ENCODE measurements around the gene EPS15. TPM values are rescaled to one million over a fixed set of nuclear protein-coding genes. Genes with fewer than 3 reads are reported as not detected.

EPS15 gene
- total RNA-seq (ENCODE audit: unreplicated experiment), result 120 TPM
- long read RNA-seq, partial matches to known transcripts, result 2 of 8 reads
- long read RNA-seq, other reads (novel, unspliced or antisense), result 6 of 8 reads

GRCh38 chr1:51519048-51519864, at the start of gene EPS15:
EPS15 (minus strand) TSS chr1:51519266; CDS start chr1:51519231, 35 bp downstream.
- Mint-ChIP-seq H3K36me3 (ENCODE audit: low read depth, unreplicated experiment) (peaks cover 17% of the 10 kb centered on the region), H3K9me3 (ENCODE audit: unreplicated experiment) (no peaks in the 10 kb centered on the region), H3K4me1 (ENCODE audit: unreplicated experiment) (peaks cover 42% of the 10 kb centered on the region), H3K4me3 (ENCODE audit: unreplicated experiment) (peak within 1 kb of the TSS; percentile 96), H3K27ac (ENCODE audit: unreplicated experiment) (peak within 1 kb of the TSS; percentile 97), H3K27me3 (ENCODE audit: unreplicated experiment) (peaks cover 6% of the 10 kb centered on the region)
- peak; percentile 93 for DNase-seq (ENCODE audit: low spot score)
- no peak for TF ChIP-seq CTCF (IDR thresholded peaks at IDR 0.05; ENCODE audit: unreplicated experiment)

- peaks cover 36% of the 10 kb centered on the region for H3K4me1 Mint-ChIP-seq (ENCODE audit: unreplicated experiment)
- no peak for DNase-seq (ENCODE audit: low spot score)
- peaks cover 9% of the 10 kb centered on the region for H3K27me3 Mint-ChIP-seq (ENCODE audit: unreplicated experiment)
- H3K4me3 Mint-ChIP-seq (ENCODE audit: unreplicated experiment), result no peak overlapping the region
- no peak for TF ChIP-seq CTCF (IDR thresholded peaks at IDR 0.05; ENCODE audit: unreplicated experiment)
- no peaks in the 10 kb centered on the region for H3K9me3 Mint-ChIP-seq (ENCODE audit: unreplicated experiment)
- no peaks in the 10 kb centered on the region for H3K36me3 Mint-ChIP-seq (ENCODE audit: low read depth, unreplicated experiment)
- no peak overlapping the region for H3K27ac Mint-ChIP-seq (ENCODE audit: unreplicated experiment)
Measured at GRCh38 chr1:51568231-51568935, 49.3 kb upstream of the EPS15 start.

DNA sequence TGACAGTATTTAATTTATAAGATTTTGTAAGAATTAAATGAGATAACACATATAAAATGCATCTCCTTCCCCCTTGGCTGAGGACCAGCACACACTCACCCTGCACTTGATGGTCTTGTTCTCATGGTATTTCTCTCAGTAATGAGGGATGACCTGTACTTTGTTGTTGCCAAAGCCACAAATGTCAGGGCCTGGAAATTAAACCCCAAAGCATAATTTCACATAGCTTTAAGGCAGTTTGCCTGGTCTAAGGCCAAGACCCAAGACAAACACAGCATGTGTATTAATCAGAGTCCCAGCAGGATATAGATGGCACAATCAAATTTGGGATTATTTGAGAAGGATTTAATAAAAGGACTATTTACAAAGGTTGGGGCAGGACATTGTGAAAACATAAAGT, 48.6 kb upstream of the EPS15 start:
- Mint-ChIP-seq H3K9me3 (ENCODE audit: unreplicated experiment) (no peaks in the 10 kb centered on the region), H3K4me3 (ENCODE audit: unreplicated experiment) (no peak overlapping the region), H3K36me3 (ENCODE audit: low read depth, unreplicated experiment) (no peaks in the 10 kb centered on the region), H3K27me3 (ENCODE audit: unreplicated experiment) (peaks cover 9% of the 10 kb centered on the region), H3K27ac (ENCODE audit: unreplicated experiment) (no peak overlapping the region), H3K4me1 (ENCODE audit: unreplicated experiment) (peaks cover 36% of the 10 kb centered on the region)
- DNase-seq (ENCODE audit: low spot score), result no peak
- TF ChIP-seq CTCF (IDR thresholded peaks at IDR 0.05; ENCODE audit: unreplicated experiment), result no peak

DNA sequence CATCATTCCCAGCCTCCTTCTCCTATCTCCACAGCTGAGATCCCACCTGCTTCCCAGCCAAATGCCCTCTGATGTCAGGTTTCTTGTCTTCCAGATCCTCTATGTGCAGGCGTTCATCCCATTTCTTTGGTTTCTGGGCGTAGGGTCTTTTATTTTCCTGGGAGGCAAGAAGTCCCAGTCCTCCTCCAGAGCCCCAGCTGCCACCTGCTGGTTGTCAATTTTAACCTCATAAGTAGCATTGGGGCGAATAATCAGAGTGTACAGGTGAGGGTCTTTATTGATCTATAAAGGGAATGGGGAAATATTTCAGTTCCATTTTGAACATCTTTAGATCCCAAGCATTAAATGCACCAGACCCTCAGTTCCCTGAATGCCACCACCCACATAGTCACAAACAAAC, 47.2 kb upstream of the EPS15 start:
- H3K27ac Mint-ChIP-seq (ENCODE audit: unreplicated experiment), result no peak overlapping the region
- no peak for TF ChIP-seq CTCF (IDR thresholded peaks at IDR 0.05; ENCODE audit: unreplicated experiment)
- H3K4me3 Mint-ChIP-seq (ENCODE audit: unreplicated experiment), result no peak overlapping the region
- peaks cover 27% of the 10 kb centered on the region for H3K4me1 Mint-ChIP-seq (ENCODE audit: unreplicated experiment)
- no peak for DNase-seq (ENCODE audit: low spot score)
- H3K27me3 Mint-ChIP-seq (ENCODE audit: unreplicated experiment), result peaks cover 8% of the 10 kb centered on the region
- H3K9me3 Mint-ChIP-seq (ENCODE audit: unreplicated experiment), result no peaks in the 10 kb centered on the region
- no peaks in the 10 kb centered on the region for H3K36me3 Mint-ChIP-seq (ENCODE audit: low read depth, unreplicated experiment)

DNA sequence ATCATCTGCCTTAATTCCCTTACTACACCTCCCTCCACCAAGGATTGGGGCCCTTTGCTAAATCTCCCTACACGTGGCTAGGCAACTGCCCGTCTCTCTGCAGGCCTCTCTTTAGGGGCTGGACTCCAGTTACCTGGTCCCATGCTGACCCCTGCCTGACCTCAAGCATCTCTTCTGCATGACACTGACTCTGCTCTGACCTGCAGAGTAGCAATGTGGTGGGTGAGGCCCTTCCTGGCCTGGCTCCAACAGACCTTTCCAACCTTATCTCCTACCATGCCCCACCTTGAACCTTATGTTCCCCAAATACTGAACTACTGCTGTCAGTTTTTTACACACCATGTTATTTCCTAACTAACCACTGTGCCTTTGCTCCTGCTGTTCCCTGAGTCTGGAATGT, 45.9 kb upstream of the EPS15 start:
- no peak for TF ChIP-seq CTCF (IDR thresholded peaks at IDR 0.05; ENCODE audit: unreplicated experiment)
- Mint-ChIP-seq H3K9me3 (ENCODE audit: unreplicated experiment) (no peaks in the 10 kb centered on the region), H3K27ac (ENCODE audit: unreplicated experiment) (no peak overlapping the region), H3K4me1 (ENCODE audit: unreplicated experiment) (peaks cover 16% of the 10 kb centered on the region), H3K4me3 (ENCODE audit: unreplicated experiment) (no peak overlapping the region), H3K27me3 (ENCODE audit: unreplicated experiment) (peaks cover 5% of the 10 kb centered on the region), H3K36me3 (ENCODE audit: low read depth, unreplicated experiment) (no peaks in the 10 kb centered on the region)
- DNase-seq (ENCODE audit: low spot score), result no peak

Data from endothelial cell (in vitro differentiated cells).